HL-60 (cell line): ENCODE results near the gene HBE1.

ENCODE experiments used
- GABPA ChIP-seq: IDR thresholded peaks from 2 replicates; pipeline ENCODE4 v1.6.1; 2012; ENCODE audit warnings: low read depth
- TF ChIP-seq, protein P1 (sequence below): IDR thresholded peaks from one replicate; pipeline ENCODE4 v1.5.1; 2011; ENCODE audit warnings: low read length, control low read depth, inconsistent platforms; ENCODE audit not compliant: insufficient read depth
- TF ChIP-seq, protein P2 (sequence below): IDR thresholded peaks from 2 replicates; pipeline ENCODE4 v1.6.1; 2012; ENCODE audit warnings: low read depth; ENCODE audit not compliant: insufficient replicate concordance

DNA sequence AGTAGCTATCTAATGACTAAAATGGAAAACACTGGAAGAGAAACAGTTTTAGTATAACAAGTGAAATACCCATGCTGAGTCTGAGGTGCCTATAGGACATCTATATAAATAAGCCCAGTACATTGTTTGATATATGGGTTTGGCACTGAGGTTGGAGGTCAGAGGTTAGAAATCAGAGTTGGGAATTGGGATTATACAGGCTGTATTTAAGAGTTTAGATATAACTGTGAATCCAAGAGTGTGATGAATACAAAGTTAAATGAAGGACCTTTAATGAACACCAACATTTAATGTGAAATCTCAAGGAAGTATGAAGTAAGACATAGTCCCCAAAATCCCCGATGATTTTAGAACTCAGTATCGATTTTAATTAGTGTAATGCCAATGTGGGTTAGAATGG, 32.3 kb downstream of the HBE1 start:
- TF ChIP-seq, protein P1, sequence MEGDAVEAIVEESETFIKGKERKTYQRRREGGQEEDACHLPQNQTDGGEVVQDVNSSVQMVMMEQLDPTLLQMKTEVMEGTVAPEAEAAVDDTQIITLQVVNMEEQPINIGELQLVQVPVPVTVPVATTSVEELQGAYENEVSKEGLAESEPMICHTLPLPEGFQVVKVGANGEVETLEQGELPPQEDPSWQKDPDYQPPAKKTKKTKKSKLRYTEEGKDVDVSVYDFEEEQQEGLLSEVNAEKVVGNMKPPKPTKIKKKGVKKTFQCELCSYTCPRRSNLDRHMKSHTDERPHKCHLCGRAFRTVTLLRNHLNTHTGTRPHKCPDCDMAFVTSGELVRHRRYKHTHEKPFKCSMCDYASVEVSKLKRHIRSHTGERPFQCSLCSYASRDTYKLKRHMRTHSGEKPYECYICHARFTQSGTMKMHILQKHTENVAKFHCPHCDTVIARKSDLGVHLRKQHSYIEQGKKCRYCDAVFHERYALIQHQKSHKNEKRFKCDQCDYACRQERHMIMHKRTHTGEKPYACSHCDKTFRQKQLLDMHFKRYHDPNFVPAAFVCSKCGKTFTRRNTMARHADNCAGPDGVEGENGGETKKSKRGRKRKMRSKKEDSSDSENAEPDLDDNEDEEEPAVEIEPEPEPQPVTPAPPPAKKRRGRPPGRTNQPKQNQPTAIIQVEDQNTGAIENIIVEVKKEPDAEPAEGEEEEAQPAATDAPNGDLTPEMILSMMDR, result no peak
- TF ChIP-seq, protein P2, sequence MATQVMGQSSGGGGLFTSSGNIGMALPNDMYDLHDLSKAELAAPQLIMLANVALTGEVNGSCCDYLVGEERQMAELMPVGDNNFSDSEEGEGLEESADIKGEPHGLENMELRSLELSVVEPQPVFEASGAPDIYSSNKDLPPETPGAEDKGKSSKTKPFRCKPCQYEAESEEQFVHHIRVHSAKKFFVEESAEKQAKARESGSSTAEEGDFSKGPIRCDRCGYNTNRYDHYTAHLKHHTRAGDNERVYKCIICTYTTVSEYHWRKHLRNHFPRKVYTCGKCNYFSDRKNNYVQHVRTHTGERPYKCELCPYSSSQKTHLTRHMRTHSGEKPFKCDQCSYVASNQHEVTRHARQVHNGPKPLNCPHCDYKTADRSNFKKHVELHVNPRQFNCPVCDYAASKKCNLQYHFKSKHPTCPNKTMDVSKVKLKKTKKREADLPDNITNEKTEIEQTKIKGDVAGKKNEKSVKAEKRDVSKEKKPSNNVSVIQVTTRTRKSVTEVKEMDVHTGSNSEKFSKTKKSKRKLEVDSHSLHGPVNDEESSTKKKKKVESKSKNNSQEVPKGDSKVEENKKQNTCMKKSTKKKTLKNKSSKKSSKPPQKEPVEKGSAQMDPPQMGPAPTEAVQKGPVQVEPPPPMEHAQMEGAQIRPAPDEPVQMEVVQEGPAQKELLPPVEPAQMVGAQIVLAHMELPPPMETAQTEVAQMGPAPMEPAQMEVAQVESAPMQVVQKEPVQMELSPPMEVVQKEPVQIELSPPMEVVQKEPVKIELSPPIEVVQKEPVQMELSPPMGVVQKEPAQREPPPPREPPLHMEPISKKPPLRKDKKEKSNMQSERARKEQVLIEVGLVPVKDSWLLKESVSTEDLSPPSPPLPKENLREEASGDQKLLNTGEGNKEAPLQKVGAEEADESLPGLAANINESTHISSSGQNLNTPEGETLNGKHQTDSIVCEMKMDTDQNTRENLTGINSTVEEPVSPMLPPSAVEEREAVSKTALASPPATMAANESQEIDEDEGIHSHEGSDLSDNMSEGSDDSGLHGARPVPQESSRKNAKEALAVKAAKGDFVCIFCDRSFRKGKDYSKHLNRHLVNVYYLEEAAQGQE, result no peak
- TF ChIP-seq GABPA, result no peak
